Endodermal cell (in vitro differentiated cells): Measurements from ENCODE around the gene SHC2. TPM values are rescaled to one million over a fixed set of nuclear protein-coding genes. Genes with fewer than 3 reads are reported as not detected.

Experiments used
- DNase-seq: peaks from one replicate; pipeline ENCODE4 v3.0.0-alpha.2; 2017
- H3K27ac ChIP-seq: 2 replicates; pipeline ENCODE4 v1.5.1; 2013; ENCODE audit warnings: mild to moderate bottlenecking, low read depth, low read length, moderate library complexity
- H3K27me3 ChIP-seq: 2 replicates; pipeline ENCODE4 v1.6.1; 2013; ENCODE audit warnings: mild to moderate bottlenecking, low read length, moderate library complexity; ENCODE audit not compliant: insufficient read depth, control insufficient read depth, poor library complexity, severe bottlenecking
- H3K36me3 ChIP-seq: 2 replicates; pipeline ENCODE4 v1.7.0; 2013; ENCODE audit warnings: mild to moderate bottlenecking, low read length, moderate library complexity; ENCODE audit not compliant: control insufficient read depth, insufficient read depth
- H3K4me1 ChIP-seq: one replicate; pipeline ENCODE4 v1.7.0; 2013; ENCODE audit warnings: low read length; ENCODE audit not compliant: control insufficient read depth, insufficient read depth
- H3K4me3 ChIP-seq: 2 replicates; pipeline ENCODE4 v1.5.1; 2013; ENCODE audit warnings: mild to moderate bottlenecking, low read length, moderate library complexity
- H3K9ac ChIP-seq: 2 replicates; pipeline ENCODE4 v1.6.1; 2013; ENCODE audit warnings: mild to moderate bottlenecking, low read length, moderate library complexity; ENCODE audit not compliant: poor library complexity, severe bottlenecking; ENCODE audit errors: extremely low read depth
- H3K9me3 ChIP-seq: 2 replicates; pipeline ENCODE4 v1.6.1; 2013; ENCODE audit warnings: mild to moderate bottlenecking, low read length, moderate library complexity; ENCODE audit not compliant: control insufficient read depth
- H3K27ac Mint-ChIP-seq: 2 replicates; pipeline ENCODE4 v1.8.0; 2020; ENCODE audit warnings: mixed read lengths
- H3K27me3 Mint-ChIP-seq: 2 replicates; pipeline ENCODE4 v1.8.0; 2021; ENCODE audit warnings: mild to moderate bottlenecking, mixed read lengths; ENCODE audit not compliant: insufficient read depth
- H3K36me3 Mint-ChIP-seq: 2 replicates; pipeline ENCODE4 v1.8.0; 2020; ENCODE audit warnings: low read depth, mixed read lengths
- H3K4me1 Mint-ChIP-seq: 2 replicates; pipeline ENCODE4 v1.8.0; 2020; ENCODE audit warnings: mixed read lengths
- H3K4me3 Mint-ChIP-seq: 2 replicates; pipeline ENCODE4 v1.8.0; 2020; ENCODE audit warnings: mild to moderate bottlenecking, moderate library complexity, mixed read lengths
- H3K9me3 Mint-ChIP-seq: 2 replicates; pipeline ENCODE4 v1.8.0; 2020; ENCODE audit warnings: mild to moderate bottlenecking, mixed read lengths
- CTCF ChIP-seq: fragments of 200-600 bp; sonication (generic); conservative IDR thresholded peaks from 2 replicates; pipeline ENCODE4 v1.5.0; 2021; ENCODE audit warnings: antibody characterized with exemption, mild to moderate bottlenecking
- WGBS, 2 experiments: methylation state at CpG; one replicate each; pipeline versions ENCODE4 v1.1.5 to v1.1.7; 2013; ENCODE audit warnings: missing lambda C conversion rate in 2 of 2, mixed read lengths in 1 of 2; ENCODE audit not compliant: insufficient coverage in 1 of 2, insufficient read length in 1 of 2; 5-methylcytosine and 5-hydroxymethylcytosine counted together
- total RNA-seq, 2 donors: library from RNA; stranded (reverse); fragmentation: NEBNext Ultra II Directional in 1 of 2; extraction: Animal tissue kit (Norgen Biotek cat#: 25700) in 1 of 2; gene quantifications; 2 replicates in 1 of 2; 3 replicates in 1 of 2; pipeline ENCODE4 v1.2.1, GENCODE V29; 2021

SHC2 gene
- total RNA-seq, 2 donors from 2014 or later = 56.5 to 93.0 TPM

GRCh38 chr19:491146-491741 lies 30.4 kb upstream of the SHC2 start:
- no peak for TF ChIP-seq CTCF
- no peaks in the 10 kb centered on the region for H3K36me3 ChIP-seq
- H3K4me3 Mint-ChIP-seq = no peak overlapping the region
- H3K36me3 Mint-ChIP-seq = no peaks in the 10 kb centered on the region
- no peak overlapping the region for H3K27ac ChIP-seq
- no peak overlapping the region for H3K9ac ChIP-seq
- no peaks in the 10 kb centered on the region for H3K4me1 Mint-ChIP-seq
- no peaks in the 10 kb centered on the region for H3K4me1 ChIP-seq
- peaks cover 12% of the 10 kb centered on the region for H3K27me3 Mint-ChIP-seq
- no peaks in the 10 kb centered on the region for H3K27me3 ChIP-seq
- H3K9me3 Mint-ChIP-seq = peaks cover 3% of the 10 kb centered on the region
- no peaks in the 10 kb centered on the region for H3K9me3 ChIP-seq
- no peak overlapping the region for H3K27ac Mint-ChIP-seq
- 94 to 96% methylated on average over 20 to 27 of the region's 32 CpGs for WGBS, 2 experiments
- no peak overlapping the region for H3K4me3 ChIP-seq
- peak; percentile 77 for DNase-seq

DNA sequence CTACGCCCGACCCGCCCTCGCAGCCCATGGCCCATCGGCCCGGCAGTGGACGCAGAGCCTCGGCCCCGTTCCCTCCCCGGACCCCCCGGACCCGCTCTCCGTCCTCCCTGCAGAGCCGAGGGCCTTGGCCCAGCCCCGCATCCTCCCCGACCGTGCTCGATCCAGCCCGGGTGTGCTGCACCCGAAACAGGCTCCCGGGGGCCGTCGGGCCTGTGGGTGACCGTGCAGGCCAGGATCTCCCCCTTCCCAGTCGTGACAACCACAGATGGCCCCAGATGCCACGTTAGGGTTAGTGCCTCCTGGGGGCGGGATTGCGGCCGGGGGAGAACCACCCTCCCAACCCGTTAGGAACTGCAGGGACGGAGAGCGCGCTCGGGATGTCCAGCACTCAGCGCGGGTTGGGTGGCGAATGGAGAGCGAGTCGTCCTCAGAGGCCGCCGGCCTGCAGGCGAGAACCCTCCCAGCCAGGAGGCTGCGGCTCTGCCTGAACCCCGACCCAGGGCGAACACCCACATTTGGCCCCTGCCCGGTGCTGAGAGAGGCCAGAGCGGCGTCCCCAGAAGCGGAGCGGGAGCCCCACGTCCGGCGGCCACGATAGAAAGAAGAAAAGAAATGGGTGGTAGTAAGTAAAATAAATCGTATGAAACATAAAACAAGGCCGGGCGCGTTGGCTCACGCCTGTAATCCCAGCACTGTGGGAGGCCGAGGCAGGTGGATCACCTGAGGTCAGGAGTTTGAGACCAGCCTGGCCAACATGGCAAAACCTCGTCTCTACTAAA lies 28.8 kb upstream of the SHC2 start:
- WGBS, 2 experiments = 28 to 41% methylated on average over 39 to 61 of the region's 61 CpGs

More for the DNA sequence above, 28.8 kb upstream of the SHC2 start:
- H3K27me3 Mint-ChIP-seq = peaks cover 13% of the 10 kb centered on the region
- H3K36me3 Mint-ChIP-seq = no peaks in the 10 kb centered on the region
- H3K4me3 ChIP-seq = peak overlapping the region; percentile 83
- H3K27me3 ChIP-seq = no peaks in the 10 kb centered on the region
- H3K27ac ChIP-seq = peak overlapping the region; percentile 60
- peak overlapping the region; percentile 82 for H3K27ac Mint-ChIP-seq
- peaks cover 7% of the 10 kb centered on the region for H3K4me1 Mint-ChIP-seq
- peak overlapping the region; percentile 72 for H3K4me3 Mint-ChIP-seq
- H3K9ac ChIP-seq = peak overlapping the region; percentile 41
- TF ChIP-seq CTCF = no peak
- peak; percentile 82 for DNase-seq
- no peaks in the 10 kb centered on the region for H3K9me3 ChIP-seq
- no peaks in the 10 kb centered on the region for H3K36me3 ChIP-seq
- H3K4me1 ChIP-seq = no peaks in the 10 kb centered on the region
- peaks cover 3% of the 10 kb centered on the region for H3K9me3 Mint-ChIP-seq
